BE2C (cell line): ENCODE data around the gene DDX39A. TPM values are rescaled to one million over a fixed set of nuclear protein-coding genes. Genes with fewer than 3 reads are reported as not detected.
"Not testable (repeated sequence)": the region's sequence is repeated elsewhere in the genome, so short reads cannot be mapped to it uniquely, and the experiment has no call there.

Experiments used
- DNase-seq: peaks from one replicate; pipeline ENCODE4 v3.0.0-alpha.2; 2020
- H3K27me3 ChIP-seq: fragments of 250-450 bp; sonication (Bioruptor Pico); 2 replicates; pipeline ENCODE4 v1.5.1; 2020; ENCODE audit warnings: mild to moderate bottlenecking
- H3K36me3 ChIP-seq: fragments of 250-450 bp; sonication (Bioruptor Pico); 2 replicates; pipeline ENCODE4 v1.5.1; 2020; ENCODE audit warnings: mild to moderate bottlenecking
- H3K4me1 ChIP-seq: fragments of 250-450 bp; sonication (Bioruptor Pico); 2 replicates; pipeline ENCODE4 v1.5.1; 2020
- H3K4me3 ChIP-seq: 2 replicates; pipeline ENCODE4 v1.5.1; 2011; ENCODE audit warnings: low read depth, low read length
- H3K9me3 ChIP-seq: fragments of 250-450 bp; sonication (Bioruptor Pico); 2 replicates; pipeline ENCODE4 v1.5.1; 2020
- polyA plus RNA-seq: library from polyadenylated mRNA; unstranded; fragments of >200 nt; gene quantifications from one replicate; pipeline ENCODE4 v1.2.1, GENCODE V29; 2012; ENCODE audit warnings: low read depth, missing spikeins; ENCODE audit not compliant: insufficient read length, insufficient read depth
- TF ChIP-seq, protein P1 (sequence below): IDR thresholded peaks from 2 replicates; pipeline ENCODE4 v1.5.1; 2012; ENCODE audit warnings: mild to moderate bottlenecking, low read depth, low read length

The DDX39A gene
- 374 TPM for polyA plus RNA-seq

DNA sequence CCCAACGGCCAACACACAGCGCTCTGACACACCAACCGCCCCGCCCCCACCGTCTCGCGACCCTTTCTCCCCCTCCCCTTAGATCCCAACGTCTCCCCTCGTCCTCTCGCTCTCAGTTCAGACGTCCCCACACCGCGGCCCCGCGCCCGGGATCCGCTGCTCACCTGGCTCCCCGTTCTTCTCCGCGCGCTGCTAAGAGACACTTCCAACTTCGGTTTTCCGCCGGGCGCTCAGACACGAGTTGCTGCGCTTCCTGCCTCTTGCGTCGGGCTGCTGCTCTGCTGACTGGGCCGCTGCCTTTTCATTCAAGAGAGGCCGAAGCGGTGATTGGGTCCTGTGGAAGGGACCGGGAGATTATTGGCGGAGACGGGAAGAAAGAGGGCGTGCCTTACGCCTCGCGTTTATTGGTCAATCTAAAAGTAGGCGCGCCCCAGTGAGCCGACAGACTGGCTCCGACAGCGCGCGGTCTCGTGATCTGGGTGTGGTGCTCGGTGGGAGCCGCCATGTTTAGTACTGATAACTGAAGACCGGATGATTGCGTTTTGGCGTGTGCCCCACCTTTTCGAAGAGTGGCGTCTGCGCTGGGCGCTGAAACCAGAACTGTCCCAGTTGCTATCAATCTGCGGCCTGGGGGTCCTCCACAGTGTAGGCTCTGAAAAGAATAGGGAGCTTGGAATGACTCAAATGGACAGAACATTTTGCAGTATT lies at the start of gene DDX39A:
TSS of gene DDX39A (minus strand) at position 236 of the 708 bp plus-strand sequence. CDS start 6,121 bp downstream, outside the sequence.
- Histone ChIP-seq H3K27me3 (no peaks in the 10 kb centered on the region), H3K4me3 (peak within 1 kb of the TSS; percentile 69)

GRCh38 chr19:14467816-14468215 lies 48.7 kb upstream of the DDX39A start:
- Histone ChIP-seq H3K4me3 (no peak overlapping the region), H3K9me3 (no peaks in the 10 kb centered on the region), H3K36me3 (peaks cover 32% of the 10 kb centered on the region), H3K27me3 (0 out of 2 replicates have a peak, but pooled peaks cover 4% of the 10 kb centered on the region), H3K4me1 (peaks cover 8% of the 10 kb centered on the region)
- TF ChIP-seq, protein P1, sequence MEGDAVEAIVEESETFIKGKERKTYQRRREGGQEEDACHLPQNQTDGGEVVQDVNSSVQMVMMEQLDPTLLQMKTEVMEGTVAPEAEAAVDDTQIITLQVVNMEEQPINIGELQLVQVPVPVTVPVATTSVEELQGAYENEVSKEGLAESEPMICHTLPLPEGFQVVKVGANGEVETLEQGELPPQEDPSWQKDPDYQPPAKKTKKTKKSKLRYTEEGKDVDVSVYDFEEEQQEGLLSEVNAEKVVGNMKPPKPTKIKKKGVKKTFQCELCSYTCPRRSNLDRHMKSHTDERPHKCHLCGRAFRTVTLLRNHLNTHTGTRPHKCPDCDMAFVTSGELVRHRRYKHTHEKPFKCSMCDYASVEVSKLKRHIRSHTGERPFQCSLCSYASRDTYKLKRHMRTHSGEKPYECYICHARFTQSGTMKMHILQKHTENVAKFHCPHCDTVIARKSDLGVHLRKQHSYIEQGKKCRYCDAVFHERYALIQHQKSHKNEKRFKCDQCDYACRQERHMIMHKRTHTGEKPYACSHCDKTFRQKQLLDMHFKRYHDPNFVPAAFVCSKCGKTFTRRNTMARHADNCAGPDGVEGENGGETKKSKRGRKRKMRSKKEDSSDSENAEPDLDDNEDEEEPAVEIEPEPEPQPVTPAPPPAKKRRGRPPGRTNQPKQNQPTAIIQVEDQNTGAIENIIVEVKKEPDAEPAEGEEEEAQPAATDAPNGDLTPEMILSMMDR: peak; percentile 14; the same call in 1 of the 2 replicates
- DNase-seq: no peak

More for the DNA sequence above, at the start of gene DDX39A:
- DNase-seq: peak; percentile 98
- Histone ChIP-seq H3K4me1 (peaks cover 8% of the 10 kb centered on the region), H3K9me3 (no peaks in the 10 kb centered on the region), H3K36me3 (peaks cover 12% of the 10 kb centered on the region)
- TF ChIP-seq, protein P1: no peak

GRCh38 chr19:14467391-14467790 lies 48.2 kb upstream of the DDX39A start:
- DNase-seq: no peak
- Histone ChIP-seq H3K9me3 (no peaks in the 10 kb centered on the region), H3K27me3 (0 out of 2 replicates have a peak, but pooled peaks cover 1% of the 10 kb centered on the region), H3K36me3 (peaks cover 32% of the 10 kb centered on the region), H3K4me1 (peaks cover 5% of the 10 kb centered on the region), H3K4me3 (no peak overlapping the region)
- TF ChIP-seq, protein P1: no peak

DNA sequence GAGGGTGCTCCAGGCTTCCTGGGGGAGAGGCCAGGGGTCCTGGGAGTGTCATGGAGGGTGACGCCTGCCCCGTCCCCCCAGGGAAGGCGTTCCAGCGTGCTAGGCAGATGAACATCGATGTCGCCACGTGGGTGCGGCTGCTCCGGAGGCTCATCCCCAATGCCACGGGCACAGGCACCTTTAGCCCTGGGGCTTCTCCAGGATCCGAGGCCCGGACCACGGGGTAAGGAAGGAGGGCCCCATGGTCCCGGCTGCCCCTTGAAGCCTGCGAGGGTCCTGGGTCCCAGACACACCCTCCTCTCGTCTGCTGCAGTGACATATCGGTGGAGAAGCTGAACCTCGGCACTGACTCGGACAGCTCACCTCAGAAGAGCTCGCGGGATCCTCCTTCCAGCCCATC lies 44.6 kb upstream of the DDX39A start:
- peaks cover 23% of the 10 kb centered on the region for H3K36me3 ChIP-seq
- no peaks in the 10 kb centered on the region for H3K27me3 ChIP-seq
- no peaks in the 10 kb centered on the region for H3K9me3 ChIP-seq
- no peak for DNase-seq
- no peaks in the 10 kb centered on the region for H3K4me1 ChIP-seq
- TF ChIP-seq, protein P1: no peak
- H3K4me3 ChIP-seq: no peak overlapping the region

DNA sequence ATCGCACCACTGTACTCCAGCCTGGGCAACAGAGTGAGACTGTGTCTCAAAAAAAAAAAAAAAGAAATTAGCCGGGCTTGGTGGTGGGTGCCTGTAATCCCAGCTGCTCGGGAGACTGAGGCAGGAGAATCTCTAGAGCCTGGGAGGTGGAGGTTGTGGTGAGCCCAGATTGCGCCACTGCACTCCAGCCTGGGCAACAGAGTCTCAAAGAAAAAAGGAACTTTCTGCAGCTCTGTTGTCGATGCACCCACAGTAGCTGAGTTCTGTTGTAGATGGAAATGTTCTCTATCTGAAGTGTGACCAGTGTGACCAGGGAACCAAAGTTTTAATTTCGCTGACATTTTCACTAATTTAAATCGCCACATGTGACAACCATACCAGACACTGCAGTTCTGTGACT lies 43.3 kb upstream of the DDX39A start:
- H3K4me1 ChIP-seq, H3K4me3 ChIP-seq, H3K27me3 ChIP-seq, DNase-seq, H3K9me3 ChIP-seq: not testable (repeated sequence)
- H3K36me3 ChIP-seq: peaks cover 11% of the 10 kb centered on the region

DNA sequence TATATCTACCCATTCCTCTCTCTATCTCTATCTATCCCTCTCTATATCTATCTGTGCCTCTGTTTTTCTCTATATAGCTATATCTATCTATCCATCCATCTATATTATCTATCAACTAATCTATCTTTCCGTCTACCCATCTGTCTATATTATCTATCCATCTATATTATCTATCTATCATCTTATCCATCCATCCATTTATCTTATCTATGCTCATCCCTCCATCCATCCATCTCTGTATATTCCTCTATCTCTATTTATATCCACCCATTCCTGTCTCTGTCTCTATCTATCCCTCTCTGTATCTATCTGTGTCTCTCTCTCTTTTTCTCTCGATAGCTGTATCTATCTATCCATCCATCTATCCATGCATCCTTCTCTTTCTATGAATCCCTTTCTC lies 41.8 kb upstream of the DDX39A start:
- no peaks in the 10 kb centered on the region for H3K27me3 ChIP-seq
- H3K4me1 ChIP-seq: no peaks in the 10 kb centered on the region
- no peak for DNase-seq
- H3K4me3 ChIP-seq: no peak overlapping the region
- peaks cover 10% of the 10 kb centered on the region; the same call in 1 of the 2 replicates for H3K36me3 ChIP-seq
- TF ChIP-seq, protein P1: no peak
- no peaks in the 10 kb centered on the region for H3K9me3 ChIP-seq
